ENCODE measurements around the gene VEGFA. TPM values are rescaled to one million over a fixed set of nuclear protein-coding genes. Genes with fewer than 3 reads are reported as not detected.

The VEGFA gene
- total RNA-seq, 2 donors from 2014 or later, result 113 to 216 TPM

- H3K27ac ChIP-seq, result no peak overlapping the region
- no peak for DNase-seq
- H3K9ac ChIP-seq (ENCODE audit: low read depth in 2 of 2, low read length in 2 of 2), result no peak overlapping the region
- no peaks in the 10 kb centered on the region for H3K27me3 ChIP-seq
- H3K4me1 ChIP-seq, result no peaks in the 10 kb centered on the region
- TF ChIP-seq, protein P1, sequence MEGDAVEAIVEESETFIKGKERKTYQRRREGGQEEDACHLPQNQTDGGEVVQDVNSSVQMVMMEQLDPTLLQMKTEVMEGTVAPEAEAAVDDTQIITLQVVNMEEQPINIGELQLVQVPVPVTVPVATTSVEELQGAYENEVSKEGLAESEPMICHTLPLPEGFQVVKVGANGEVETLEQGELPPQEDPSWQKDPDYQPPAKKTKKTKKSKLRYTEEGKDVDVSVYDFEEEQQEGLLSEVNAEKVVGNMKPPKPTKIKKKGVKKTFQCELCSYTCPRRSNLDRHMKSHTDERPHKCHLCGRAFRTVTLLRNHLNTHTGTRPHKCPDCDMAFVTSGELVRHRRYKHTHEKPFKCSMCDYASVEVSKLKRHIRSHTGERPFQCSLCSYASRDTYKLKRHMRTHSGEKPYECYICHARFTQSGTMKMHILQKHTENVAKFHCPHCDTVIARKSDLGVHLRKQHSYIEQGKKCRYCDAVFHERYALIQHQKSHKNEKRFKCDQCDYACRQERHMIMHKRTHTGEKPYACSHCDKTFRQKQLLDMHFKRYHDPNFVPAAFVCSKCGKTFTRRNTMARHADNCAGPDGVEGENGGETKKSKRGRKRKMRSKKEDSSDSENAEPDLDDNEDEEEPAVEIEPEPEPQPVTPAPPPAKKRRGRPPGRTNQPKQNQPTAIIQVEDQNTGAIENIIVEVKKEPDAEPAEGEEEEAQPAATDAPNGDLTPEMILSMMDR (IDR thresholded peaks at IDR 0.05), result no peak
- no peaks in the 10 kb centered on the region for H3K9me3 ChIP-seq
- H3K36me3 ChIP-seq, result no peaks in the 10 kb centered on the region
- intact Hi-C loops (cut with DNase I), result no loop called here
- no peak overlapping the region for H3K4me3 ChIP-seq
Measured at GRCh38 chr6:43747784-43748183, 22.2 kb upstream of the VEGFA start.

- intact Hi-C loops (cut with DNase I), result no loop called here
- Histone ChIP-seq H3K36me3 (no peaks in the 10 kb centered on the region), H3K9me3 (no peaks in the 10 kb centered on the region), H3K9ac (ENCODE audit: low read depth in 2 of 2, low read length in 2 of 2) (no peak overlapping the region), H3K27ac (no peak overlapping the region), H3K27me3 (no peaks in the 10 kb centered on the region), H3K4me3 (no peak overlapping the region), H3K4me1 (no peaks in the 10 kb centered on the region)
- DNase-seq, result no peak
- TF ChIP-seq, protein P1 (IDR thresholded peaks at IDR 0.05), result no peak
Measured at GRCh38 chr6:43748765-43749164, 21.2 kb upstream of the VEGFA start.

GRCh38 chr6:43749461-43749860 is 20.6 kb upstream of the VEGFA start:
- DNase-seq, result no peak
- intact Hi-C loops (cut with DNase I), result no loop called here
- TF ChIP-seq, protein P1 (IDR thresholded peaks at IDR 0.05), result no peak

DNA sequence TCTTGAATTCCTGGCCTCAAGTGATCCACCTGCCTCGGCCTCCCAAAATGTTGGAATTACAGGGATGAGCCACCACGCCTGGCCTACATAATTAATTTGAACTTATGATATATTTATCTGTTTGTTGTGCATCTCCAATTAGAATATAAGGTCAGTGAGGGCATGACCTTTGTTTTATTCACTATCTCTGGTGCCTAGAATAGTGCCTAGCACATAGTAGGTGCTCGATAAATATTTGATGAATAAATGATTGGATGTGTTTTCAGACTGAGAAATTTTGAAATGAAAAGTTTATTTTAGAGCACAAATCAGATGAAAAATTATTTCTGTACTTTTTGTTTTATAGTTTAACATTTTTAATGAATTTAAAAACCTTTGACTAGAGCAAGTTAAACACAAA is 19.4 kb upstream of the VEGFA start:
- no peak overlapping the region for H3K9ac ChIP-seq (ENCODE audit: low read depth in 2 of 2, low read length in 2 of 2)
- TF ChIP-seq, protein P1 (IDR thresholded peaks at IDR 0.05), result no peak
- H3K4me3 ChIP-seq, result no peak overlapping the region
- no peaks in the 10 kb centered on the region for H3K4me1 ChIP-seq
- no peaks in the 10 kb centered on the region for H3K27me3 ChIP-seq
- no peaks in the 10 kb centered on the region for H3K36me3 ChIP-seq
- intact Hi-C loops (cut with DNase I), result no loop called here
- DNase-seq, result no peak
- H3K9me3 ChIP-seq, result no peaks in the 10 kb centered on the region
- no peak overlapping the region for H3K27ac ChIP-seq

More at GRCh38 chr6:43749461-43749860, 20.6 kb upstream of the VEGFA start:
- H3K4me1 ChIP-seq, result no peaks in the 10 kb centered on the region
- no peak overlapping the region for H3K4me3 ChIP-seq
- no peaks in the 10 kb centered on the region for H3K27me3 ChIP-seq
- H3K9ac ChIP-seq (ENCODE audit: low read depth in 2 of 2, low read length in 2 of 2), result no peak overlapping the region
- H3K36me3 ChIP-seq, result no peaks in the 10 kb centered on the region
- H3K9me3 ChIP-seq, result no peaks in the 10 kb centered on the region
- H3K27ac ChIP-seq, result no peak overlapping the region

DNA sequence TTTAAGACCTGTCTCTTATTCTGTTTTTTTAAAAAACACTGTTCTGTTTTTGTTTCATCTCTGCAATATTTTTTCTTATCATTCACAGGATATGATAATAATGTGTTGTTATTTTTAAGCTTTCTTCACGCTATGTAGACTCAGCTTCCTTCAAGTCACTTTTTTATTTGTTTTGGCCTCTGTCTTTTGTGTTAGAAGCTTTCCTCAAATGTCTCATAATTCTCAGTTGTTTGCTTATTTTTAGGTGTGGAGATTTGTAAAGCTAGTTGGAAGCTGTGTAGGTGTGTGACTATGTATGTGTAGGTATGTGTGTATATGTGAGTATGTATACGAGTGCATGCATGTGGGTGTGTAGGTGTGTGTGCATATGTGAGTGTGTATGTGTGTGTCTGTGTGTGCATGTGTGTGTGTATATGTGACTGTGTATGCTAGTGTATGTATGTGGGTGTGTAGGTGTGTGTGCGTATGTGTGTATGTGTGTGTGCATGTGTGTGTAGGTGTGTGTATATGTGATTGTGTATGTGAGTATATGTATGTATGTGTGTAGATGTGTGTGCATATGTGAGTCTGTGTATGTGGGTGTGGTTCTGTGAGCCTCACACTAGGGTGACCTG is 16.3 kb upstream of the VEGFA start:
- no peak for DNase-seq
- Histone ChIP-seq H3K4me3 (no peak overlapping the region), H3K9ac (ENCODE audit: low read depth in 2 of 2, low read length in 2 of 2) (no peak overlapping the region), H3K27me3 (no peaks in the 10 kb centered on the region), H3K27ac (no peak overlapping the region), H3K36me3 (no peaks in the 10 kb centered on the region), H3K4me1 (no peaks in the 10 kb centered on the region), H3K9me3 (no peaks in the 10 kb centered on the region)
- intact Hi-C loops (cut with DNase I), result no loop called here
- TF ChIP-seq, protein P1 (IDR thresholded peaks at IDR 0.05), result no peak

All from colonic mucosa (tissue), 4 donors.